Breast epithelium (tissue), 4 donors: ENCODE data around the gene REL. TPM values are rescaled to one million over a fixed set of nuclear protein-coding genes. Genes with fewer than 3 reads are reported as not detected.

Experiments used
- DNase-seq, 2 donors: peaks; one replicate each; pipeline ENCODE4 v3.0.0-alpha.2; 2019; ENCODE audit warnings: low spot score in 2 of 2
- H3K27ac ChIP-seq, 2 donors: fragments of 200-600 bp; sonication (generic) in 1 of 2; one replicate each; pipeline ENCODE4 v1.5.1; 2016 to 2019; ENCODE audit warnings: mild to moderate bottlenecking in 1 of 2
- H3K27me3 ChIP-seq, 2 donors: fragments of 200-600 bp; sonication (generic) in 1 of 2; one replicate each; pipeline versions ENCODE4 v1.5.1 to v1.6.0; 2017 to 2019; ENCODE audit warnings: control low read depth in 1 of 2, mild to moderate bottlenecking in 1 of 2
- H3K36me3 ChIP-seq: fragments of 200-600 bp; one replicate; pipeline ENCODE4 v1.5.1; 2019
- H3K4me1 ChIP-seq, 2 donors: fragments of 200-600 bp; sonication (generic); one replicate each; pipeline ENCODE4 v1.5.1; 2016 to 2019; ENCODE audit warnings: control low read depth in 1 of 2
- H3K4me3 ChIP-seq, 3 donors: fragments of 200-600 bp; sonication (generic); 1 replicate in 2 of 3; 2 replicates in 1 of 3; pipeline ENCODE4 v1.5.1; 2016 to 2019; ENCODE audit warnings: mild to moderate bottlenecking in 3 of 3, moderate library complexity in 2 of 3
- H3K9me3 ChIP-seq, 2 donors: fragments of 200-600 bp; sonication (generic) in 1 of 2; one replicate each; pipeline ENCODE4 v1.5.1; 2016 to 2019; ENCODE audit warnings: control low read depth in 1 of 2
- CTCF ChIP-seq, 3 donors: fragments of 450-650 bp; IDR thresholded peaks; one replicate each; pipeline ENCODE4 v1.5.1; 2016 to 2017; ENCODE audit warnings: antibody characterized with exemption in 3 of 3, mild to moderate bottlenecking in 3 of 3, moderate library complexity in 3 of 3
- POLR2A ChIP-seq: fragments of 450-650 bp; IDR thresholded peaks from one replicate; pipeline ENCODE4 v1.6.1; 2016; ENCODE audit warnings: antibody characterized with exemption, mild to moderate bottlenecking, moderate library complexity
- POLR2AphosphoS5 ChIP-seq, 3 donors: sonication (generic); formaldehyde crosslinking; IDR thresholded peaks; one replicate each; pipeline ENCODE4 v1.6.1; 2017; ENCODE audit warnings: antibody characterized with exemption in 3 of 3
- intact Hi-C: fragments of 100-400 bp; cut with DNase I; formaldehyde crosslinking; loops from one replicate; pipeline ENCODE4 v1.15.1; 2023; ENCODE audit warnings: low total_unique reads
- total RNA-seq, 3 donors: library from RNA; depleted of rRNA; stranded (reverse); fragments of >200 nt; gene quantifications; one replicate each; pipeline ENCODE4 v1.1.0, GENCODE V29; 2016

The REL gene
- total RNA-seq, 3 donors from 2014 or later: 17.0 to 49.0 (median 21.1) TPM

- intact Hi-C loops: no loop called here
- H3K27me3 ChIP-seq: no peaks in the 10 kb centered on the region
- H3K4me1 ChIP-seq: no peaks in the 10 kb centered on the region
- no peak for DNase-seq
- H3K4me3 ChIP-seq: no peak overlapping the region
- TF ChIP-seq CTCF (IDR thresholded peaks at IDR 0.05): no peak
- TF ChIP-seq POLR2AphosphoS5 (IDR thresholded peaks at IDR 0.05): no peak
- TF ChIP-seq POLR2A: no peak
- no peaks in the 10 kb centered on the region for H3K9me3 ChIP-seq
- H3K36me3 ChIP-seq: no peaks in the 10 kb centered on the region
- no peak overlapping the region for H3K27ac ChIP-seq
Observed at GRCh38 chr2:60844105-60844504, 37.3 kb upstream of the REL start.

GRCh38 chr2:60847854-60848253, 33.5 kb upstream of the REL start:
- Histone ChIP-seq H3K36me3 (no peaks in the 10 kb centered on the region), H3K9me3 (no peaks in the 10 kb centered on the region), H3K4me3 (no peak overlapping the region), H3K27ac (no peak overlapping the region), H3K27me3 (no peaks in the 10 kb centered on the region), H3K4me1 (no peaks in the 10 kb centered on the region)
- DNase-seq: no peak
- TF ChIP-seq POLR2AphosphoS5 (IDR thresholded peaks at IDR 0.05): no peak
- TF ChIP-seq CTCF (IDR thresholded peaks at IDR 0.05): no peak
- TF ChIP-seq POLR2A: no peak
- intact Hi-C loops: no loop called here

- TF ChIP-seq POLR2A: no peak
- no peak for TF ChIP-seq CTCF (IDR thresholded peaks at IDR 0.05)
- no peak for TF ChIP-seq POLR2AphosphoS5 (IDR thresholded peaks at IDR 0.05)
- intact Hi-C loops: no loop called here
- Histone ChIP-seq H3K9me3 (no peaks in the 10 kb centered on the region), H3K27me3 (no peaks in the 10 kb centered on the region), H3K4me3 (no peak overlapping the region), H3K27ac (no peak overlapping the region), H3K36me3 (no peaks in the 10 kb centered on the region), H3K4me1 (no peaks in the 10 kb centered on the region)
- DNase-seq: no peak
Observed at GRCh38 chr2:60849187-60849586, 32.2 kb upstream of the REL start.

GRCh38 chr2:60852282-60852860, 29.0 kb upstream of the REL start:
- TF ChIP-seq POLR2A: no peak
- TF ChIP-seq CTCF (IDR thresholded peaks at IDR 0.05): no peak
- no peak for TF ChIP-seq POLR2AphosphoS5 (IDR thresholded peaks at IDR 0.05)
- no peaks in the 10 kb centered on the region for H3K27me3 ChIP-seq
- no peaks in the 10 kb centered on the region for H3K36me3 ChIP-seq
- no peaks in the 10 kb centered on the region for H3K4me1 ChIP-seq
- no peak overlapping the region for H3K27ac ChIP-seq
- H3K4me3 ChIP-seq: no peak overlapping the region
- DNase-seq: no peak
- H3K9me3 ChIP-seq: no peaks in the 10 kb centered on the region
- intact Hi-C loops: no loop called here

- DNase-seq: no peak
- H3K27me3 ChIP-seq: no peaks in the 10 kb centered on the region
- no peaks in the 10 kb centered on the region for H3K4me1 ChIP-seq
- H3K9me3 ChIP-seq: no peaks in the 10 kb centered on the region
- no peaks in the 10 kb centered on the region for H3K36me3 ChIP-seq
- intact Hi-C loops: no loop called here
- no peak overlapping the region for H3K27ac ChIP-seq
- TF ChIP-seq POLR2AphosphoS5 (IDR thresholded peaks at IDR 0.05): no peak
- TF ChIP-seq CTCF (IDR thresholded peaks at IDR 0.05): no peak
- H3K4me3 ChIP-seq: no peak overlapping the region
Observed at GRCh38 chr2:60853531-60853930, 27.8 kb upstream of the REL start.
